HG03108 (cell line): Measurements from ENCODE around the gene TEX2.

Experiments
- ATAC-seq: cut with Tn5 transposase; IDR thresholded peaks from one replicate; pipeline ENCODE4 v1.9.1; 2021; ENCODE audit warnings: moderate library complexity; ENCODE audit not compliant: unreplicated experiment

Gene TEX2, protein sequence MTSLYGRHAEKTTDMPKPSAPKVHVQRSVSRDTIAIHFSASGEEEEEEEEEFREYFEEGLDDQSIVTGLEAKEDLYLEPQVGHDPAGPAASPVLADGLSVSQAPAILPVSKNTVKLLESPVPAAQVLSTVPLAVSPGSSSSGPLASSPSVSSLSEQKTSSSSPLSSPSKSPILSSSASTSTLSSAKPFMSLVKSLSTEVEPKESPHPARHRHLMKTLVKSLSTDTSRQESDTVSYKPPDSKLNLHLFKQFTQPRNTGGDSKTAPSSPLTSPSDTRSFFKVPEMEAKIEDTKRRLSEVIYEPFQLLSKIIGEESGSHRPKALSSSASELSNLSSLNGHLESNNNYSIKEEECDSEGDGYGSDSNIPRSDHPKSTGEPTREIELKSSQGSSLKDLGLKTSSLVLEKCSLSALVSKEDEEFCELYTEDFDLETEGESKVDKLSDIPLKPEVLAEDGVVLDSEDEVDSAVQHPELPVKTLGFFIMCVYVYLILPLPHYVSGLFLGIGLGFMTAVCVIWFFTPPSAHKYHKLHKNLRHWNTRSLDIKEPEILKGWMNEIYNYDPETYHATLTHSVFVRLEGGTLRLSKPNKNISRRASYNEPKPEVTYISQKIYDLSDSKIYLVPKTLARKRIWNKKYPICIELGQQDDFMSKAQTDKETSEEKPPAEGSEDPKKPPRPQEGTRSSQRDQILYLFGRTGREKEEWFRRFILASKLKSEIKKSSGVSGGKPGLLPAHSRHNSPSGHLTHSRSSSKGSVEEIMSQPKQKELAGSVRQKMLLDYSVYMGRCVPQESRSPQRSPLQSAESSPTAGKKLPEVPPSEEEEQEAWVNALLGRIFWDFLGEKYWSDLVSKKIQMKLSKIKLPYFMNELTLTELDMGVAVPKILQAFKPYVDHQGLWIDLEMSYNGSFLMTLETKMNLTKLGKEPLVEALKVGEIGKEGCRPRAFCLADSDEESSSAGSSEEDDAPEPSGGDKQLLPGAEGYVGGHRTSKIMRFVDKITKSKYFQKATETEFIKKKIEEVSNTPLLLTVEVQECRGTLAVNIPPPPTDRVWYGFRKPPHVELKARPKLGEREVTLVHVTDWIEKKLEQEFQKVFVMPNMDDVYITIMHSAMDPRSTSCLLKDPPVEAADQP

DNA sequence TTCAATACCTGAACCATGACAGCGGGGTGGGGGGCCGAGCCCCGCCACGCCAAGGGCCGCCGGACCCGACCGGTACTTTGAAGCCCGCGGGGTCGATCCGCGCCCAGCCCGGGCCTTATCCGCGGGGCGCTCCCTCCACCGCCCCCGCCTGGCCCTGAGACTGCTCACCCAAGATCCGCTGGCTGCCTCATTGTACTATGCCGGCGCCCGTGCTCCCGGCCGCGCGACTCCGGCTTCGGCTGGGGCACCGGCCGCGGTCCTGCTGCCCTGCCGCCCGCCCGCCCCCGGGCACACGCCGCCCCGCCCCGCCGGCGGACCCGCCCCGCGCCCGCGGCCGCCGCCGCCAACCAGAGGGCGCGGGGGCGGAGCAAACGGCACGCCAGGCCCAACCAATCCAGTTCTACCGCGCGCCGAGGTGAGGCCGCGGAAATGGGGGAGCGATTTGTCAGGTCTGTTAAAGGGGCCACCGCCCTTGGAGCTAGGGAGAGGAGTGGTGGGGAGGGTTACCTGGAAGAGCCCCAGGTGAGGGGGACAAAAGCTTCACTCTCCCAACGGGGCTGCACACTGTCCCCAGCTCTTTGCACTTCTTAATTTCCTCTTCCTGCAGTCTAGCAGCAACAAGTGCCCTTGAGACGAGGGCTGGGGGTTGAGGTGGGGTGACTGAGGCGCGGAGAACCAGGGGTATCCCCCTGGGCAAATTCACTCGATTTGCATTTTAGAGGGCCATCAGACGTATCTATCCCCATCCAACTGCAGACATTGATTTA, at the start of gene TEX2:
TEX2 (minus strand) TSS at position 261 of the 767 bp plus-strand sequence. CDS start 49,043 bp downstream, outside the sequence.
- peak; percentile 90 for ATAC-seq

DNA sequence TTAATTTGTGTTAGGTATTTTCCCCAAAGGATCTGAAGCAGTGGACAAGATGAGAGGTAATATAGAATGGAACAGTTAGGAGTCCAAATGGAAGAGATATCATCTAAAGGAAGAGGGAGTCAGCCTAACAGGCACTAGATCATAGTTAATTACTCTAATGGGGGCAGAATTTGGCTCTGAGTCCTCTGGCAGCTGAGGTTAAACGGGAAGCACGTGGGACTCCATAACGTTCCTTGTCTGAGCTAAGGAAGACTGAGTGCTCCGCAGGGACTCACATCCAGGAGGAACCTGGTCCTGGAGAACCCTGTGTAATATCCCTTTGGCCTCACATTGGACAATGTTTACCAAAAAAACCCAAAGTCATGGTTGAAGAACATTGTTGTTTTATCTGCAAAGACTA, 46.6 kb upstream of the TEX2 start:
- ATAC-seq = no peak

DNA sequence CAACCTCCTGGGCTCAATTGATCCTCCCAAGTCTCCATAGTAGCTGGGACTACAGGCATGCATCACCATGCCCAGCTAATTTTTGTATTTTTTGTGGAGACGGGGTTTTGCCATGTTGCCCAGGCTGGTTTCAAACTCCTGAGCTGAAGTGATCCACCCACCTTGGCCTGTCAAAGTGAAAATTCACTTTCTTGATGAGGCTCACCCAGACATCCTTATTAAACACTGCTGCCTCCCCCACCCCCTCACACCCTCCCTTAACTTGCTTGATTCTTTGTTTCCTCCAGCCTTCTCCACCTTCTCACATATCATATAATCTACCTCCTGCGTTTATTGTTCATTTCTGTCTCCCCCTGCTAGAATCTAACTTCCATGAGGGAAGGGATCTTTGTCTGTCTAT, 46.0 kb upstream of the TEX2 start:
- no peak for ATAC-seq

DNA sequence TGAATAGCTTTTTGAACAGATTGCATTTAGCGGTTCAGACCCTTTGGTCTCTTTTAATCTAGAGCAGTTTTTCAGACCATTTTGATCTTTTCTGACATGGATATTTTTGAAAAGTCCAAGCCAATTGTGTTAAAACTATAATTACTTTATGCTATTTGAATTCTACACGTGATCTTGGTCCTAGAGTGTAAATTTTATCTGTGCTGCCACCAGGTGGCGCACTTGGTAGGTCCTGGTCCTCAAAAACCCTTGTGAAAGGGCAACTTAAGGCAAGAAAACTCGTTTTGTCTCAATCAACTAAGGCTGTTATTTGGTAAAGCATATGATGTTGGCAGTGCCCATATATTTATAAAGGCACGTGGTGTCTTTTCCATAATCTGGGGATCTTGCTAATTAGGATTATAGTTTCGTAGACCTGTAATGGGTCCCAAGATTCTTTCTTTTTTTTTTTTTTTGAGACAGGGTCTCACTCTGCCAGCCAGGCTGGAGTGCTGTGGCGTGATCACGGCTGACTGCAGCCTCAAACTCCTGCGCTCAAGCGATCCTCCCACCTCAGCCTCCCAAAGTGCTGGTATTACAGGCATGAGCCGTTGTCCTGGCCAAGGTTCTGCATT, 43.9 kb upstream of the TEX2 start:
- no peak for ATAC-seq

- no peak for ATAC-seq
Measured at GRCh38 chr17:64304551-64304950, 41.5 kb upstream of the TEX2 start.

- ATAC-seq = no peak
Measured at GRCh38 chr17:64300699-64300965, 37.6 kb upstream of the TEX2 start.

DNA sequence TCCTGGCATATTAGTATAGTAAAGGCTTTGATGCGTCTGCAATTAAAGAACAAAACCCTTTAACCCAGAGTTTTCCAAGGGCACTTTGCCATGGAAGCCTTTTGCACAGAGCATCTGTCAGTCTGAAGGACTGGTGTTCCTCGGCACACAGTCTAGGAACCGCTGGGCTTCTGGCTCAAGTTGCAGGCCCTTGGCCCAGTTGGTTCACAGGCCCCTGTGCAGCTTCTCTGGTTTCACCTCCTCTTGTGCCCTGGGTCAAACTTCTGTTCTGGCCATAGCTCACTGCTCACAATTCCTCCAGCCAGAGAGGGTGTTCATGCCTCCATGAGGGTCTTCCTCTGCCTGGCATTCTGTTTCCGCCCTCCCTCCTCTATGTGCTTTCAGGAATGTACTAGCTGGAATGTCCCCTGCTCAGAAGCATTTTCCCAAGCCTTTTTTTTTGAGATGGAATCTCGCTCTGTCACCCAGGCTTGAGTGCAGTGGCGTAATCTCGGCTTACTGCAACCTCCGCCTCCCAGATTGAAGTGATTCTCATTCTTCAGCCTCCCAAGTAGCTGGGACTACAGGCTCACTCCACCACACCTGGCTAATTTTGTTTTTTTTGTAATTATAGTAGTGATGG, 34.5 kb upstream of the TEX2 start:
- no peak for ATAC-seq

DNA sequence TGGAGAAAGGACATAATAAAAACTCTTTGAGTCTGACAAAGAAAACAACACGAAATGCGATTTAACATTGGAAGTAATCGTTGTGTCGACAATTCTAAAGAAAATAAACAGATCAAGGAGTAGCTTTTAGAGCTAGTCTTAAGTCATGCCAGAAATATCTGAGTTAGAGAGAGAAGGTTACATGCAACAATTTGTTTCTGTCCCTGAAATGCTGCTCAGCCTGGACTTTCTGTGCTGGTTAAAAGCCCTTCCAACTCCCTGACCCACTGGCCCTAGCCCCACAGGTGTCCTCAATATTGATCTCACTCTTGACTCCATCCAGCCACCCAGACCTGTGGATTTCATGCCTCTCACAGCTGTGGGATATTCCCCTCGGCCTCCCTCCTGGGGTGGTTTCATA, 33.2 kb upstream of the TEX2 start:
- no peak for ATAC-seq

DNA sequence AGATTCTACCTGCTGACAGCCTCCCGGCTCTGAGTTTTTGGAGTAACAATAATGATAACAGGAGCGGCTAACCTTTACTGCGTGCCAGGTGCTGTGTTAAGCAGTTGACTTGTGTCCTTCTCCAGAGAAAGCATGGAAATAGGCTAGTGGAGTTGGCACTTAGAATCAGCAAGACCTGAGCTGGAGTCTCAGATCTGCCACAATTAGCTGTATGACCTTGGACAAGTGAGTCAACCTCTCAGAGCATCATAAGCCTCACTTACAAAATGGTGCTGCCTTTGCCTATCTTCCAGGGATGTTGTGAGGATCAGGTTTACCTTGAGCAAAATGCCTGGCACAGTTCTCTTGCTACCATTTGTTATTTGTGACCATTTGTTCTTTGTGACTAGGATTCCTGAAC, 32.1 kb upstream of the TEX2 start:
- no peak for ATAC-seq

GRCh38 chr17:64291268-64291851, 28.3 kb upstream of the TEX2 start:
- ATAC-seq = no peak

DNA sequence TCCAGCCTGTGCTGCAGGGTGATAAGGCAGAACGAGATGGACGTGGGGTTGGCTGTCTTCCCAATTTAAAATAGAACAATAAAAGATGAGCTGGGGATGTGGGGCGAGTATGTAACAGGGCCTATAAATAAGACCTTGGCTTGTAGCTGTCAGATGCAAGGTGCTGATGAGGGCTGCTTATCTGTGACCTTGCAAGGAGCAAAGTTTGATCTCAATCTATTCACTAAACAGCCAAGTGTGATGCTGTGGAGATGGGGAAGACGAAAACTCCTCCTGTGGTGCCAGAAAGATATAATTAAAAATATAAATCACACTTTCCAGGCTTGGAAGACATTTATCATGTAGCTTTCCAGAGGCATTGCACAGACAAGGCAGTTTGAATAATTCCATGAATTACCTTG, 26.7 kb upstream of the TEX2 start:
- no peak for ATAC-seq

- ATAC-seq = no peak
Measured at GRCh38 chr17:64282753-64283080, 19.7 kb upstream of the TEX2 start.

- ATAC-seq = no peak
Measured at GRCh38 chr17:64281962-64282752, 19.1 kb upstream of the TEX2 start.

- ATAC-seq = no peak
Measured at GRCh38 chr17:64278614-64279013, 15.6 kb upstream of the TEX2 start.

DNA sequence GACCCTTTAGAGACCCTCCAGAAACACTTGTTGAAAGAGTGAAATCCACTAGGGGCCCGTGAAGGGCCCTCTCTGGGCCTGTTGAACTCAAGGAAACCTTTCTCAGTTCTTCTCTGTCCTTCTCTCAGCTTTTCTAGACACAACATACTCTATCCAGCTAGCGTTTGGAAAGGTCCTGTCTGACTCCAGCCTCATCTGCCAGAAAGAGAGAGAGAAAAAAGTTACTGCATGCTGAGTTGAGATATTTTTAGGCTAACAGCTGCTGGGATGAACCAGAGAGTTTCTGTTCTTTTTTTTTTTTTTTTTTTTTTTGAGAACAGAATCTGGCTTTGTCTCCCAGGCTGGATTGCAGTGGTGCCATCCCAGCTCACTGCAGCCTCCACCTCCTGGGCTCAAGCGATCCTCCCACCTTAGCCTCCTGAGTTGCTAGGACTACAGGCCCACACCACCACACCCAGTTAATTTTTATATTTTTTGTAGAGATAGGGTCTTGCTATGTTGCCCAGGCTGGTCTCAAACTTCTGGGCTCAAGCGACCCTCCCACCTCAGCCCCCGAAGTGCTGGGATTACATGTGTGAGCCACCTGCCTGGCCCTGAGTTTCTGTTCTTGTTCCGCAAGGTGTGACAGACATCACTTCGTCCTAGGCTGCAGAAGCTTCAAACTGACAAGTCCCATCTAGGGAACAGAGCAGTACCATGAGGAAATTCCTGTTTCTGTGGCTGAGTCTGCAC, 14.9 kb upstream of the TEX2 start:
- ATAC-seq = no peak

- no peak for ATAC-seq
Measured at GRCh38 chr17:64276961-64277505, 14.0 kb upstream of the TEX2 start.

DNA sequence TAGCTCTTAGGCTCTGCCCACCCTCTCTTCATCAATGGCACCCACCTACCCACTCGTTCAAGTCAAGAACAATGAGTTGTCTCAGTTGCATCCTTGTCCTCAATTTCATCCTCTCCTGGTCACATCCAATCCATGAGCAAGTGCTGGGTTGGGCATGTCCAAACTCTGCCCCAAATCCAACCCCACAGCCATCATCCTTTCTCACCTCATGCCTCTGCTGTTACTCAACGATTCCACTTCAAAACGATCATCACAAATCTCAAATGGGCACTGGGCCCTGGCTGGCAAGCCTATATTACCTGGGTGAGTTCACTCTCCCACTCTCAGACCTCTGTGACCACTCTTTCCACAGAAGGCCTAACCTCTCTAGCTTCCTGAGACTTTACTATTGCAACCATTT, 12.0 kb upstream of the TEX2 start:
- ATAC-seq = no peak

DNA sequence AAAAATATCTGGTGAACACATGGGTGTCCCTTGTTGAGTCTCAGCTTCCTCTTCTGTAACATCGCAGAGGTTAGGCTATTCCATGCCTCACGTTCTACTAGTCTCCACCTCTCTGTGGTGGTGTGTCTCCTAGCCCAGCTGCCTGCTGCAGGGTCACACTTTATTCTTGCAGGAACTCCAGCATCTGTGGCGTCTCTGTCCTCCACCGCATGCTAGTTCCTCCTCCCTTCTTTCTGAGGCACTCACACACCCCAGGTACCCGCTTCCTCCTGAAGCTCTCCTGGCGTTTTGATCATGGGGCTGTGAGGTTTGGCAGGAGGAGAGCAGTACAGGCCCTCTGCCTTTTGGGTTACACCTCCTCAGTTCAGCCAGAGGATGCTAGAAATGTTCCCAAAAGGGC, 9.9 kb upstream of the TEX2 start:
- ATAC-seq = no peak
